Liver (tissue), 9 donors: Measurements from ENCODE around the gene SZT2. TPM values are rescaled to one million over a fixed set of nuclear protein-coding genes. Genes with fewer than 3 reads are reported as not detected.
"Not testable (repeated sequence)": the region's sequence is repeated elsewhere in the genome, so short reads cannot be mapped to it uniquely, and the experiment has no call there.

Experiments
- DNase-seq: peaks from one replicate; pipeline ENCODE4 v3.0.0-alpha.2; 2017; ENCODE audit warnings: low spot score
- H3K27ac ChIP-seq, 2 donors: one replicate each; pipeline ENCODE4 v1.7.0; 2013; ENCODE audit warnings: inconsistent platforms in 2 of 2, low read length in 2 of 2, control low read depth in 1 of 2, low read depth in 1 of 2, mild to moderate bottlenecking in 1 of 2
- H3K27me3 ChIP-seq, 4 donors: one replicate each; pipeline versions ENCODE4 v1.6.1 to v1.7.0; 2013; ENCODE audit warnings: low read length in 3 of 4, inconsistent platforms in 1 of 4, mild to moderate bottlenecking in 1 of 4, moderate library complexity in 1 of 4; ENCODE audit not compliant: control insufficient read depth in 4 of 4, insufficient read depth in 4 of 4
- H3K36me3 ChIP-seq, 4 donors: one replicate each; pipeline versions ENCODE4 v1.6.1 to v1.7.0; 2013; ENCODE audit warnings: low read length in 3 of 4, mild to moderate bottlenecking in 3 of 4, low read depth in 1 of 4, moderate library complexity in 1 of 4; ENCODE audit not compliant: control insufficient read depth in 4 of 4, insufficient read depth in 3 of 4
- H3K4me1 ChIP-seq, 4 donors: one replicate each; pipeline versions ENCODE4 v1.6.1 to v1.7.0; 2013; ENCODE audit warnings: low read length in 3 of 4, mild to moderate bottlenecking in 3 of 4, moderate library complexity in 1 of 4; ENCODE audit not compliant: control insufficient read depth in 4 of 4, insufficient read depth in 4 of 4
- H3K4me3 ChIP-seq, 3 donors: one replicate each; pipeline versions ENCODE4 v1.6.1 to v1.7.0; 2013; ENCODE audit warnings: low read length in 3 of 3, control low read depth in 1 of 3, low read depth in 1 of 3, mild to moderate bottlenecking in 1 of 3
- H3K9ac ChIP-seq, 2 donors: one replicate each; pipeline ENCODE4 v1.7.0; 2013; ENCODE audit warnings: low read length in 2 of 2, mild to moderate bottlenecking in 2 of 2, moderate library complexity in 2 of 2, control low read depth in 1 of 2, low read depth in 1 of 2
- H3K9me3 ChIP-seq, 4 donors: one replicate each; pipeline versions ENCODE4 v1.6.1 to v1.7.0; 2013; ENCODE audit warnings: low read length in 3 of 4; ENCODE audit not compliant: control insufficient read depth in 4 of 4
- ATF3 ChIP-seq: IDR thresholded peaks from 2 replicates; pipeline ENCODE4 v1.6.1; 2016; ENCODE audit warnings: antibody characterized with exemption
- CTCF ChIP-seq: fragments of 150-350 bp; IDR thresholded peaks from 2 replicates; pipeline ENCODE4 v1.5.1; 2017; ENCODE audit warnings: improper control_type of control experiment, low read depth, low read length; ENCODE audit not compliant: missing input control
- EGR1 ChIP-seq, 2 donors: IDR thresholded peaks; 2 replicates each; pipeline ENCODE4 v1.6.1; 2016 to 2018; ENCODE audit warnings: antibody characterized with exemption in 2 of 2, low read depth in 2 of 2
- FOXA1 ChIP-seq: IDR thresholded peaks from 2 replicates; pipeline ENCODE4 v1.6.1; 2016; ENCODE audit warnings: antibody characterized with exemption
- FOXA2 ChIP-seq: IDR thresholded peaks from 2 replicates; pipeline ENCODE4 v1.6.1; 2016; ENCODE audit warnings: antibody characterized with exemption
- GABPA ChIP-seq, 2 donors: IDR thresholded peaks in 1 of 2; conservative IDR thresholded peaks in 1 of 2; 2 replicates each; pipeline ENCODE4 v1.6.1; 2016; ENCODE audit warnings: antibody characterized with exemption in 2 of 2, mild to moderate bottlenecking in 1 of 2, moderate library complexity in 1 of 2
- HNF4A ChIP-seq, 2 donors: conservative IDR thresholded peaks; 2 replicates each; pipeline ENCODE4 v1.6.1; 2016; ENCODE audit warnings: antibody characterized with exemption in 2 of 2, mild to moderate bottlenecking in 2 of 2
- HNF4G ChIP-seq: IDR thresholded peaks from 2 replicates; pipeline ENCODE4 v1.6.1; 2016; ENCODE audit warnings: antibody characterized with exemption
- JUND ChIP-seq, 2 donors: IDR thresholded peaks; 2 replicates each; pipeline ENCODE4 v1.6.1; 2016; ENCODE audit warnings: antibody characterized with exemption in 2 of 2
- MAX ChIP-seq: IDR thresholded peaks from 2 replicates; pipeline ENCODE4 v1.6.1; 2016; ENCODE audit warnings: antibody characterized with exemption
- NR2F2 ChIP-seq: IDR thresholded peaks from 2 replicates; pipeline ENCODE4 v1.6.1; 2016; ENCODE audit warnings: antibody characterized with exemption
- RAD21 ChIP-seq, 2 donors: IDR thresholded peaks; 2 replicates each; pipeline ENCODE4 v1.6.1; 2016; ENCODE audit warnings: antibody characterized with exemption in 2 of 2, mild to moderate bottlenecking in 2 of 2
- REST ChIP-seq: IDR thresholded peaks from 2 replicates; pipeline ENCODE4 v1.6.1; 2016; ENCODE audit warnings: antibody characterized with exemption, mild to moderate bottlenecking
- RXRA ChIP-seq, 2 donors: IDR thresholded peaks; 2 replicates each; pipeline ENCODE4 v1.6.1; 2017 to 2018; ENCODE audit warnings: antibody characterized with exemption in 2 of 2, mild to moderate bottlenecking in 1 of 2
- SP1 ChIP-seq: IDR thresholded peaks from 2 replicates; pipeline ENCODE4 v1.6.1; 2018; ENCODE audit warnings: antibody characterized with exemption, mild to moderate bottlenecking
- TAF1 ChIP-seq: conservative IDR thresholded peaks from 2 replicates; pipeline ENCODE4 v1.6.1; 2016; ENCODE audit warnings: antibody characterized with exemption, mild to moderate bottlenecking
- YY1 ChIP-seq: IDR thresholded peaks from 2 replicates; pipeline ENCODE4 v1.6.1; 2016; ENCODE audit warnings: antibody characterized with exemption, mild to moderate bottlenecking
- ZBTB33 ChIP-seq: IDR thresholded peaks from 2 replicates; pipeline ENCODE4 v1.6.1; 2016; ENCODE audit warnings: antibody characterized with exemption
- WGBS: extraction: QIAGEN DNeasy Blood & Tissue Kit; methylation state at CpG from one replicate; pipeline ENCODE4 v1.1.7; 2013; 5-methylcytosine and 5-hydroxymethylcytosine counted together
- polyA plus RNA-seq, 2 donors: library from polyadenylated mRNA; stranded (reverse) in 1 of 2; unstranded in 1 of 2; fragments of 200-250 nt in 1 of 2; fragments of >200 nt in 1 of 2; fragmentation: Nextera tagmentation in 1 of 2; extraction: Ambion mirVana in 1 of 2; gene quantifications; one replicate each; pipeline versions ENCODE4 v1.2.1 to v1.2.3, GENCODE V29; 2013 to 2015
- total RNA-seq, 2 donors: library from RNA; depleted of rRNA; stranded (reverse); fragments of >200 nt; gene quantifications; one replicate each; pipeline ENCODE4 v1.2.3, GENCODE V29; 2014
- donor health status: healthy.
- donor health status: healthy.
- donor health status: healthy.
- donor health status: healthy.
- donor health status: healthy.

SZT2 gene
- total and polyA plus RNA-seq, 4 donors: 4.8 to 31.0 (median 11.9) TPM

- TF ChIP-seq REST (no peak), GABPA (IDR thresholded peaks at IDR 0.05 in 1 of 2, conservative IDR thresholded peaks at IDR 0.05 in 1 of 2) (no peak), RAD21 (IDR thresholded peaks at IDR 0.05) (no peak), HNF4G (no peak), HNF4A (conservative IDR thresholded peaks at IDR 0.05) (no peak), RXRA (IDR thresholded peaks at IDR 0.05) (no peak), TAF1 (no peak), EGR1 (IDR thresholded peaks at IDR 0.05; ENCODE audit: low read depth in 2 of 2) (no peak)
Observed at GRCh38 chr1:43398227-43398626, 8.5 kb downstream of the SZT2 start (continued).

- 97% methylated on average over 9 of the region's 9 CpGs for WGBS
- H3K27ac ChIP-seq, DNase-seq, H3K9me3 ChIP-seq, H3K4me1 ChIP-seq, H3K9ac ChIP-seq, H3K27me3 ChIP-seq, H3K4me3 ChIP-seq: not testable (repeated sequence)
- peaks cover 4 to 26% (median 14%) of the 10 kb centered on the region in 4 donors for H3K36me3 ChIP-seq
Observed at GRCh38 chr1:43400441-43400840, 10.7 kb downstream of the SZT2 start.

- no peaks in the 10 kb centered on the region for H3K9me3 ChIP-seq
- H3K27me3 ChIP-seq: no peaks in the 10 kb centered on the region
- H3K4me1 ChIP-seq: no peaks in the 10 kb centered on the region
- H3K4me3 ChIP-seq: no peak overlapping the region
- TF ChIP-seq EGR1 (IDR thresholded peaks at IDR 0.05; ENCODE audit: low read depth in 2 of 2) (no peak), HNF4G (no peak), HNF4A (conservative IDR thresholded peaks at IDR 0.05) (no peak), JUND (IDR thresholded peaks at IDR 0.05) (no peak), MAX (no peak), ATF3 (no peak), TAF1 (no peak), ZBTB33 (no peak), GABPA (IDR thresholded peaks at IDR 0.05 in 1 of 2, conservative IDR thresholded peaks at IDR 0.05 in 1 of 2) (no peak), SP1 (no peak), RXRA (IDR thresholded peaks at IDR 0.05) (no peak), FOXA1 (no peak), FOXA2 (no peak), RAD21 (IDR thresholded peaks at IDR 0.05) (no peak), REST (no peak), YY1 (no peak), NR2F2 (no peak), CTCF (no peak)
- H3K9ac ChIP-seq: no peak overlapping the region
- H3K36me3 ChIP-seq: peaks cover 6 to 30% (median 16%) of the 10 kb centered on the region in 4 donors
- WGBS: 95% methylated on average over 6 of the region's 6 CpGs
- DNase-seq: no peak
- H3K27ac ChIP-seq: no peak overlapping the region
Observed at GRCh38 chr1:43402089-43402865, 12.6 kb downstream of the SZT2 start.
